ENCODE measurements around the gene TTC4. TPM values are rescaled to one million over a fixed set of nuclear protein-coding genes. Genes with fewer than 3 reads are reported as not detected.
"Not testable (repeated sequence)": the region's sequence is repeated elsewhere in the genome, so short reads cannot be mapped to it uniquely, and the experiment has no call there.

TTC4 gene
- total RNA-seq, 1 donor from 2014 or later: 12.7 TPM

DNA sequence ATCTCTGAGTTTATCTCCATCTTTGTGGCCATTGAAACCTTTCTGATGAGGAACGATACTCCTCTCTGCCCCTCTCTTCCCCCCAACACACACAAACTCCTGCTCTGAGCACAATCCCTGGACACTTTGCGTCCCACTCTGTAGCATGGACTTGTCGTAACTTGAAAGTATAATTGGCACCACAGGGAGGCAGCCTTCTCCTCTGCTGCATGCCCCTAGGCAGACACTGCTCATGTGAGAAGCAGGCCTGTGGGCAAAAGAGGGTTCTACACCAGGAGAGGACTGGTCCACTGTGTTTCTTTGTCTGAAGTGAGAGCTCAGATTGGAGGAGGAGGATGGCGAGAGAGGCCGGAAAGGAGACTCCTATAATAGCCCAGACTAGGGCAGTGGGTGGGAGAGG lies 52.4 kb downstream of the TTC4 start:
- no peaks in the 10 kb centered on the region for H3K36me3 Mint-ChIP-seq (ENCODE audit: low read depth)
- H3K4me3 Mint-ChIP-seq (ENCODE audit: unreplicated experiment): no peak overlapping the region
- H3K27me3 Mint-ChIP-seq (ENCODE audit: low read depth): peaks cover 15% of the 10 kb centered on the region
- no peaks in the 10 kb centered on the region for H3K9me3 Mint-ChIP-seq (ENCODE audit: low read depth)
- DNase-seq (ENCODE audit: low spot score): no peak
- no peak overlapping the region for H3K27ac Mint-ChIP-seq (ENCODE audit: unreplicated experiment)
- peaks cover 13% of the 10 kb centered on the region for H3K4me1 Mint-ChIP-seq (ENCODE audit: low read depth)
- TF ChIP-seq, protein P1, sequence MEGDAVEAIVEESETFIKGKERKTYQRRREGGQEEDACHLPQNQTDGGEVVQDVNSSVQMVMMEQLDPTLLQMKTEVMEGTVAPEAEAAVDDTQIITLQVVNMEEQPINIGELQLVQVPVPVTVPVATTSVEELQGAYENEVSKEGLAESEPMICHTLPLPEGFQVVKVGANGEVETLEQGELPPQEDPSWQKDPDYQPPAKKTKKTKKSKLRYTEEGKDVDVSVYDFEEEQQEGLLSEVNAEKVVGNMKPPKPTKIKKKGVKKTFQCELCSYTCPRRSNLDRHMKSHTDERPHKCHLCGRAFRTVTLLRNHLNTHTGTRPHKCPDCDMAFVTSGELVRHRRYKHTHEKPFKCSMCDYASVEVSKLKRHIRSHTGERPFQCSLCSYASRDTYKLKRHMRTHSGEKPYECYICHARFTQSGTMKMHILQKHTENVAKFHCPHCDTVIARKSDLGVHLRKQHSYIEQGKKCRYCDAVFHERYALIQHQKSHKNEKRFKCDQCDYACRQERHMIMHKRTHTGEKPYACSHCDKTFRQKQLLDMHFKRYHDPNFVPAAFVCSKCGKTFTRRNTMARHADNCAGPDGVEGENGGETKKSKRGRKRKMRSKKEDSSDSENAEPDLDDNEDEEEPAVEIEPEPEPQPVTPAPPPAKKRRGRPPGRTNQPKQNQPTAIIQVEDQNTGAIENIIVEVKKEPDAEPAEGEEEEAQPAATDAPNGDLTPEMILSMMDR (IDR thresholded peaks at IDR 0.05): no peak

DNA sequence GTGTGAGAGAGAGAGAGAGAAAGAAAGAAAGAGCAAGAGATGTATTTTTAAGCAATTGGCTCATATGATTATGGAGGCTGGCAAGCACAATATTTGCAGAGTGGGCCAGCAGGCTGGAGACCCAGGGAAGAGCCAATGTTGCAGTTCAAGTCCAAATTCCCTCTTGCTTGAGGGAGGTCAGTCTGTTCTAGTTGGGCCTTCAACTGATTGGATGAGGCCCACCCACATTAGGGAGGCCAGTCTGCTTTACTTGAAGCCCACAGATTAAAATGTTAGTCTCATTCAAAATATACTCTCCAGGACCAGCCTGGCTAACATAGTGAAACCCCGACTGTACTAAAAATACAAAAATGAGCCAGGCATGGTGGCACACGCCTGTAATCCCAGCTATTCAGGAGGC lies 57.3 kb downstream of the TTC4 start:
- H3K4me3 Mint-ChIP-seq (ENCODE audit: unreplicated experiment): no peak overlapping the region
- no peak overlapping the region for H3K27ac Mint-ChIP-seq (ENCODE audit: unreplicated experiment)
- peaks cover 13% of the 10 kb centered on the region for H3K27me3 Mint-ChIP-seq (ENCODE audit: low read depth)
- no peak for DNase-seq (ENCODE audit: low spot score)
- TF ChIP-seq, protein P1 (IDR thresholded peaks at IDR 0.05): no peak
- no peaks in the 10 kb centered on the region for H3K9me3 Mint-ChIP-seq (ENCODE audit: low read depth)
- no peaks in the 10 kb centered on the region for H3K4me1 Mint-ChIP-seq (ENCODE audit: low read depth)
- H3K36me3 Mint-ChIP-seq (ENCODE audit: low read depth): no peaks in the 10 kb centered on the region

DNA sequence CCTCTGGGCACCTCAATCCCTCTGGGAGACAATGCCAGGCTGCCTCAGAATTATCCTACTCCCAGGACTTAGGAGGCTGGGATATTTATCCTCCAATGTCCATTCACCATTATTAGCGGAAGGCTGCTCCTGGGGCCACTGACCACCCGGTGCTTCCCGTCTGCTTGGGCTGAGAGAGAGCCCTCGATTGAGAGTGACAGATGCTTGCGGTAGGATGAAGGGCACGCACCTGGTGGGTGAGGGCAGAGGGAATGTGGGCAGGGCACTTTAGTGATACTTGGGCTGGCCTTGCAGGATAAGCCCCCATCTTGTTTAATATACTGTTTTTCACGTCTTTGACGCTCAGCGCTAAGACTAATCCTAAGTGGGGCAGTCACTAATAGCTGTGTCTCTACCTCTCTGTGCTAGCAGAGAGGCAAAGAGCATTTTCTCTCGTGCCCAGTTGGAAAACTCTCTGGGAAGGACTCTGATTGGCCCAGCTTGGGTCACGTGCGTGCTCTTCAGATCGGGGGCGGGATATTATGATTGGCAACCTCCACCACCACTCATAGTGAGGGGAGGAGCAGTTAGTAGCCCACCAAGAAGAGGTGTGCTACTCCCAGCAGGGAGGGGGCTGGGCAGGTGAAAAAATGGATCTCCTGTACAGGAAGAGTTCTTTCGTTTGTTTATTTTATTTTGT lies 59.3 kb downstream of the TTC4 start:
- Mint-ChIP-seq H3K4me1 (ENCODE audit: low read depth) (no peaks in the 10 kb centered on the region), H3K36me3 (ENCODE audit: low read depth) (no peaks in the 10 kb centered on the region), H3K4me3 (ENCODE audit: unreplicated experiment) (no peak overlapping the region), H3K27ac (ENCODE audit: unreplicated experiment) (no peak overlapping the region), H3K9me3 (ENCODE audit: low read depth) (no peaks in the 10 kb centered on the region), H3K27me3 (ENCODE audit: low read depth) (peaks cover 15% of the 10 kb centered on the region)
- no peak for DNase-seq (ENCODE audit: low spot score)
- TF ChIP-seq, protein P1 (IDR thresholded peaks at IDR 0.05): no peak

DNA sequence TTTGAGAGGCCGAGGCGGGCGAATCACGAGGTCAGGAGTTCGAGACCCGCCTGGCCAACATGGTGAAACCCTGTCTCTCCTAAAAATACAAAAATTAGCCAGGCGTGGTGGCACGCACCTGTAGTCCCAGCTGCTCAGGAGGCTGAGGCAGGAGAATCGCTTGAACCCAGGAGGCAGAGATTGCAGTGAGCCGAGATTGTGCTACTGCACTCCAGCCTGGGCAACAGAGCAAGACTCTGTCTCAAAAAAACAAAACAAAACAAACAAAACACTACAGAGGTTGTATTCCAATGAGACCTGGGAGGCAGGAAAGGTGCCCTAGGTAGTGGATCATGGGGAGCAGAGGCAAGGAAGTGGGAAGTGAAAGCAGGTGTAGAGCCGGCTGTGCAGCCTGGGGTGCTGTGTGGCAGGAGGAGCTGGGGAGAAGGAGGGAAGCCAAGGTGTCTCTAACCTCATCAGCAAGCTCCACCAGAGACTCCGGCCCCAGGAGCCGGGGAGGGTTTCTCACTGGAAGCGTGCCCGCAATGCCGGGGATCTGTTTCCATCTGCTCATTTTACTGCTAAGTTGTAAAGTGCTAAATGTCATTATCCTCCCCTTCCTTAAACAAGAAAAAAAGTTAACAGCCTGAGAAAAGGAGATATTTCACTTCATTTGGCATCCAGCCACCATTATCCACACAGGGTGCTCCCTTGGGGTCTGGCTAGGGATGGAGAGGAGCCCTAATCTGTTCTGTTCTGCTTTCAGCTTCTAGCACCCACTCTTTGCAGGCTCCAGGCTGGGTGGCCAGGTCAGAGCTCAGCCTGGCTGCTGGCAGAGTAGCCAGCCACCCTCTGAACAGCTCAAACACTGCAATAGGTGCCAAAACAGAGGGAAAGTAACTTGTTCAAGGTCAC lies 60.4 kb downstream of the TTC4 start:
- peaks cover 12% of the 10 kb centered on the region for H3K27me3 Mint-ChIP-seq (ENCODE audit: low read depth)
- H3K36me3 Mint-ChIP-seq (ENCODE audit: low read depth); H3K4me1 Mint-ChIP-seq (ENCODE audit: low read depth); H3K4me3 Mint-ChIP-seq (ENCODE audit: unreplicated experiment); DNase-seq (ENCODE audit: low spot score); H3K9me3 Mint-ChIP-seq (ENCODE audit: low read depth); H3K27ac Mint-ChIP-seq (ENCODE audit: unreplicated experiment): not testable (repeated sequence)

DNA sequence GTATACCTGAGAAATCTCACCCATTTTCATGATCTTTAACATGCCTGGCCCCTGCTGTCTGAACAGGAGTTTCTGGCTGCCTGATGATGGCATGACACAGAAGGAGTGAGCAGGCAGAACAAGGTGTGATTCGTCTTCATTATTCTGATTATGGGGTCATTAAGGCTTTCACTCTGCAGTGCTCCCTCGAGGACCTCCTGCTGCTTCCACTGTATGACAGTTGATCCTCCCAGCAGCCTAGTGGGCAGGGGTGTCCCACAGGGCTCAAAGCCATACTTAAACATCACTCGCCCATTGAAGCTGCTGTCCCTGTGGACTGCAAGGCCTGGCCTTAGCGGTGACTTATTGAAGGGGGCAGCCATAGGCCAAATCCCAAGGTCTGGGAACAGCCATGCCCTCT lies 61.4 kb downstream of the TTC4 start:
- Mint-ChIP-seq H3K27ac (ENCODE audit: unreplicated experiment) (no peak overlapping the region), H3K4me3 (ENCODE audit: unreplicated experiment) (no peak overlapping the region), H3K9me3 (ENCODE audit: low read depth) (no peaks in the 10 kb centered on the region), H3K36me3 (ENCODE audit: low read depth) (no peaks in the 10 kb centered on the region), H3K27me3 (ENCODE audit: low read depth) (peaks cover 16% of the 10 kb centered on the region), H3K4me1 (ENCODE audit: low read depth) (no peaks in the 10 kb centered on the region)
- DNase-seq (ENCODE audit: low spot score): no peak
- TF ChIP-seq, protein P1 (IDR thresholded peaks at IDR 0.05): no peak

Measured in chondrocyte (in vitro differentiated cells).